NCI-H2107 treated with DMSO at 0.1 percent for 48 hours (cell line): ENCODE results near the gene SERINC2.
"Not testable (repeated sequence)": the region's sequence is repeated elsewhere in the genome, so short reads cannot be mapped to it uniquely, and the experiment has no call there.

Experiments
- DNase-seq: peaks from one replicate; lab custom pipeline; 2025; ENCODE audit not compliant: unreplicated experiment; lab: John Stamatoyannopoulos, UW

The SERINC2 gene

DNA sequence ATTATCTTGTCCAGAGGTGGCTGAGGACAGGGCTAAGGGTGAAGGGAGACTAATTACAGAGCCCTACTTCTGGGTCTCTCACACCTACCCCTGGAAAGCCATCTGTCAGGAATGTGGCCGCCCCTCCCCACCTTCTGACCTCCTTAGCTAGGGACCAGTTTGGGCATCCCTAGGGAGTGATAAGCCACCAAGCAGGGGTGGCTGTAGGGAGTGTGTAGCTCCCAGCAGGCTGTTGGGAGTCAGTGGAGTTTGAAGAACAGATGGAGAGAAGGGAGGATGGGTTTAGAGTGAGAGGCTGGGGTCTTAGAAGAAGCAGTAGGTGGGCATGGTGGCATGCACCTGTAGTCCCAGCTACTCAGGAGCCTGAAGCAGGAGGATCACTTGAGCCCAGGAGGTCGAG is 808 bp upstream of the SERINC2 start:
- DNase-seq = no peak

DNA sequence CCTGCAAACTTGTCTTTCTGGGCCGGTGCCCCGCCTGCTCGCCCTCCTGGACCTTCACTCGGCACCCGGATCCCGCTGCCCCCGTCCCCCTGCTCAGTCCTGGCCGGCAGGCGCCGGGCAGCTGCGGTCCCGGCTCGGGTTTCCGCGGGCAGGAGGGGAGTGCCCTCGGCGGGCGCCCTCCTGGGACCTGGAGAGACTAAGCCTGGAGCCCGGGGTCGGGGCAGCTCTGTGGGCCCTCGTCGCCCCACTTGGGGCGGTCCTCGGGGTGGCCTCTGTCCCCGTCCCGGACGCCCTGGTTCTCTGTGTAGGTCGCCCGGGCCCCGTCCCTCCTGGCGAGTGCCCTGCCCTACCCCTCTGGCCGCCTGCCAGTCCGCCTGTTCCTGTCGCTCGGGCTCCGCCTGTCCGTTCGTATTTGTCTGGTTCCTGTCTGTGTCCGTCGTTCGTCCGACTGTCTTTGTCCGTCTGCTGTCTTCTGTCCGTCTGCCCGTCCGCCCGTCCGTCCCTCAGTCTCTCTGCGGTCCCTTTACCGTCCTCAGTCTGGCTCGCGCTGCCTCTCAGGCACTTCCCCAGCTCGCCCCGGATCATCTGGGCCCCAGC is 490 bp downstream of the SERINC2 start:
- DNase-seq = peak; percentile 38

DNA sequence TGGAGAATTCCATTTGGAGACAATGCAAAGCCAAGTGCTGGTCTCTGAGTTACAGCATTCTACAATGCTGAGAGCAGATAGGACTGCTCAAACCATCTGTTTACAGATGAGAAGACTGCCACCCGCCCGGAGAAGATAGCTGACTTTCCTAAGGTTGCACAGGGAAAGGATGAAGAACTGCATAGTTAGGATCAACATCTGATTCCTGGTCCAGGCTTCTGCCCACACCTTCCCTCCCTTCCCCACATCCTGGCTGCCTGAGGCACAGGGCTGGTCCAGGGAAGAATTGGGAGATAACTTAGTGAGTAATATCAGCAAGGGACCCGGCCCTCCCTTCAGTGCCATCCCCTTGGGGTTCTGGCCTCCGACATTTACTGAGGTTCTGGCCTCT is 2.0 kb downstream of the SERINC2 start:
- no peak for DNase-seq

DNA sequence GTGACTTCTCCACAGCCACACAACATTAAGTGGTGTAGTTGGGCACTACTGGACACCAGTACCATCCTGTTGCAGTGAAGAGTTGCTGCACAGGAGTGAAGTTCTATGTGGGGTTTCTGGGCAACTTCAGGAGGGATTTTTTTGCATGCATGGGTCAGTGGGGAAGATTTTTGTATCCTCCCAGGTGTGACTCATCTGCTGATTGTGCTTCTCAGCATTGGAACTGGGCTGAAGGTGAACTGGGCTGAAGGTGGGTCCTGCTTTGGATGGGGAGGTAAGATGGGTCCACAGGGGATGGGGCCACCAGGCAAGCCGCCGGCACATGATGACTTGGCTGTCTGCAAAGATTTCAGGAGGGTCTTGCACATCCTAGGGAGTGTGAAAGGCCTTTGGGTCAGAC is 2.6 kb downstream of the SERINC2 start:
- DNase-seq = no peak

DNA sequence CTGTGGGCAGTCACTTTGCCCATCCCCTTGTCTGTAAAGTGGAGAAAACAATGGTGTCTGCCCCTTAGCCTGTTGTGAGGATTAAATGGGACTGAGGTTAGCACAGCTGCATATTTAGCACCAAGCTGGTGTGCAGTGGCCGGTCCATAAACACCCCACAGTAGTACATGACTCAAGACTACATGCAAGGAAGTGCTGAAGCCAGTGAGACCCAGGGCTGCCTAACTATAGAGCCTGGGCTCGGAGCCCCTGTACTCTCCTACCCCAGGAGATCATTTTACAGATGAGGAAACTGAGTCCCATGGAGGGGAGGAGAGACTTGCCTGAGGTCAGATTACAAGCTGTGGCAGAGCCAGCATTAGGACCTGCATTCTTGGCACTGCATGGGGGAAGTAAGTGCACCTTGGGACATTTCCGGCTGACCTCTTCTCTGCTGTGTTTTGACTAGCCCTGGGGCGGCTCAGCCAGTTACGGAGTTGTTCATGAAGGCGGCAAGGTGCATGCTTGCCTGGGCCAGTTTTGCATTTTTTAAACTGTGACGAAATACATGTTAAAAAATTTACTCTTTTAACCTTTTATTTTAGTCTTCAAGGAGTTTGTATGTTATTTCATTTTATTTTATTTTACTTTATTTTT is 3.2 kb downstream of the SERINC2 start:
- DNase-seq = no peak

DNA sequence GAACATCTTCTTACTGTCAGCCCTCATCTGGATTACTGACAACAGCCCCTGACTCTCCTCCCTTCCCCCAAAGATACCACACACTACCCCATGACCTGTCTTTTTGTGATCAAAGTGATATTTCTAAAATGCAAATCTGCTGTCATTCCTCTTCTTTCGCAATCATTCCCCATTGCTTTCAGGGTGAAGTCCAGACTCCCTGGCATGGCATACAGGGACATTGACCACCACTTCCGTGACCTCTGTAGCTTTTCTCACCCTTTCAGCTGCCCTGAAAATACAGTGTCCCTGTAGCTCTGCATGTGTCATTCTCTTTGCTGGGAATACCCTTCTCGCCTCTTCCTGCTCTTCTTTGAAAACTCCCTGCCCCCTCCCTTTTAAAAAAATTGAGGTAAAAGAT is 4.1 kb downstream of the SERINC2 start:
- DNase-seq = no peak

DNA sequence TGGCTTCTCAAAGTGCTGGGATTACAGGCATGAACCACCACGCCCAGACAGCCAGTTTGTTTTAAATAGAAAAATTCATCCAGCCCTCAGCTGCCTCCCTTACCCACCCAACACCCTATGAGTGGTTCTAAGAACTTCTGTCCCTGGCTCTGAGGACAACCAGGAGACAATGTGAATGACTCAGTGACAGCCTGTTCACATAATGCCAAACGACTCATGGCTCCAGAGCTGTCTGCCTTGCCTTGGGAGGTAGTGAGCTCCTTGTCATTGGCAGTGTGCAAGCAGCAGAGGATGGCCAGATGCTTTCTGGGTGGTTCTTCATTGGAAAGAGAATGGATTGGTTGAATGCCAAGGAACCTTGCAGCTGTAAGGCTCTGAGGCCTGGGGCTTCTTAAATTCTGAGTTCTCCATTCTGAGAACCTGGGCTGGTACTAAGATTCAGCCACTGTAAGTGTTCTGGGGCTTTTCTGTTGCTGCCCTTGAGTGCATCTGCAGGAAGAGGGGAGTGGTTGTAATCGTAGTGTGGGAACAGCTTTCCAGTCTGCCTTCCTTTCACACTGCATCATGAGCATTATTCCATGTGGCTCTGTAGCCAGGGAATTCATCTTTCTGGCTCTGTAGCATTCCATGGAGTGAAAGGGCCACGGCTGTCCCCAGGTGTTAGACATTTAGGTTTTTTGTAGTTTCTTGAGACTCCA is 5.8 kb downstream of the SERINC2 start:
- no peak for DNase-seq

DNA sequence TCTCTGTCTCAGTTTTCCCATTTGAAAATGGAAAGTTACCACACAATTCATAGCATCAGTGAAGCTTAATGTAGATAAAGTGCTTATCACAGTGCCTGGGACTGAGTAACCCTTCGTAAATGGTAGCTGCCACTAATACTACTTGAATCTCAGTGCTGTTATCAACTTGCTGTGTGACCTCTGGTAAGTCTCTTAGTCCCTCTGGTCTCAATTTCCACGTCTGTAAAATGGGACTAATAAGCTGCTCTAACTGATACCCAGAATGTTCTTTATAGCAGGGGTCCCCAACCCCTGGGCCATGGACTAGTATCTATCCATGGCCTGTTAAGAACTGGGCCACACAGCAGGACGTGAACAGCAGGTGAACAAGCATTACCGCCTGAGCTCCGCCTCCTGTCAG is 7.7 kb downstream of the SERINC2 start:
- DNase-seq = no peak

DNA sequence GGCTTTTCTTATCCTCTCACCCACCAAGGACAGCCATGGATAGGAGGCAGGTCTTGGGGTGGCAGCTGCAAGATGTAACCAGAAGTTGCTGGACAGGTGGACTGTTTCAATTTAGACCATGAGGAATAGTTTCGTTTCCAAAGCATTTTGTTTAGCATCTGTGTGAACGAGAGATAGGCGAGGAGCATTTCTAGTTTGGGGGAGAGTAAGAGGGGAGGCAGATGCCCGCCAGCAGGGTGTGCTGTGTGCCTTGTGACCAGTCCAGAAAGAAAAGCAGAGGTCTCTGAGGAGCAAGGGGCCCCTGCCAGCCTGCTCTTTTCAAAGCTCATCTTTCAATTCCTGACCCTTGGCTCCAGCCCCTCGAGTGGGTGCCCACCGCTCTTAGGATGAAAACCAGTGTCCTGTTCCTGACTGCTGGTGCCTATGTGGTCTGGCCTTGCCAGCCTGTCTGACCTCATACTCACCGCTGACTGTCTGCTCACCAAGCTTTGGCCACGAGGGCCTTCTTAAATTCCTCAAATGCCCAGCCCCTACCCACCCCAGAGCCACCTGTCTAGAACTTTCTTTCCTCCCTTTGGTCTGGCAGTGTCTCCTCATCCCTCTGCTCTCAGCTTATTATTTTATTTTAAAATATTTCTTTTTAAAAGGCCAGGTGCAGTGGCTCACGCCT is 8.5 kb downstream of the SERINC2 start:
- DNase-seq = peak; percentile 7

DNA sequence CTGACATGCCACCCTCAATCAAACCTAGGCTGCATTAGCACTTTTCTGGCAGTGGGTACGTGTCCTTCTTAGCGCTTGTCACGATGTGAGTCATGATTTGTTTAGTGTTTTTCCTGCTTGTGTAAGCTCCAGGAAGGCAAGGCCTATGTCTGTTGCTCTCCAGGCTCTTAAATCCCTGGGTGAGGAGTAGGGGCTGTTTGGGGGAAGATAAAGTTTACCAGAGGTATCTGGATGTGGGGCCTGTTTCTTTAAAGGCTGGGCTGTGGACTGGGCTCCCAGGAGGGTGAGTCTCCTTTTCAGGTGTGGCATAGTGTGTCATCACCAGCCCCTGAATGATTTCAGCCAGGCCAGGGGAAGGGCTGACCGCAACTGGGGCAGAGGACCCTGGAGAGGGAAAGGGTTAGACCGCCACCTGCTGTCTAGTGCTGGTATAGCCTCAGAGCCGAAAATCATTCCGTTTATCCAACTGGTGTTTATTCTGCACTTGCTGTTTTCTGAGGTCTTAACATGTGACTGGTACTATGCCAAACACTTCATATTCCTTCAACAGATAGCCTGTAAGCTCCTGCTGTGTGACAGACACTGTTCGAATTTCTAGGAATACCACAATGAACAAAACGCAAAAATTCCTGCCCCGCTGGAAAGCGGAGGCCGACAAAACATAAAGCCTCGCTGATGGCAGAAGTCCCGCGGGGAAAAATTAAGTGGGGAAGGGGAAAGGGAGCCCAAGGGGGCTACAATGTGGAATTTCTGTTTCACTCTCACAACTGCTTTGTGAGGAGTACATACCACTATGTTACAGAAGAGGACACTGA is 9.7 kb downstream of the SERINC2 start:
- peak; percentile 85 for DNase-seq

DNA sequence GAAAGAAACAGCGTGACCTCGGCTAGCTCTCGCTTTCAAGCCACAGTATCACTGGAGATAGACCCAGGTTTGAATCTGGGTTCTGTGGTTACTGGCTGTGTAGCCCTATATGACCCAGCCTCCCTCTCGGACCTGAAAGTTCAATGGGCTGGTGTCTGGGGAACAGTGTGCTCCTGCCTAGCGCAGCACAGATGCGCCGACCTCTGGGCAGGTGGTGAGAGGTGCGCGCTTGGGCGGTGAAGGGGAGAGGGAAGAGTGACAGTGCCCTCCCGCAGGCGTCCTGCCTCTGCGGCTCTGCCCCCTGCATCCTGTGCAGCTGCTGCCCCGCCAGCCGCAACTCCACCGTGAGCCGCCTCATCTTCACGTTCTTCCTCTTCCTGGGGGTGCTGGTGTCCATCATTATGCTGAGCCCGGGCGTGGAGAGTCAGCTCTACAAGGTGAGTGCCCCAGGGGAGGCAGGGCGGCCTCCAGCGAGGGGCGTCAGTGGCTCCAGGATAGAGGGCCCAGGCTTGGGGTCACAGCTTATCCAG is 10.5 kb downstream of the SERINC2 start:
- peak; percentile 37 for DNase-seq

DNA sequence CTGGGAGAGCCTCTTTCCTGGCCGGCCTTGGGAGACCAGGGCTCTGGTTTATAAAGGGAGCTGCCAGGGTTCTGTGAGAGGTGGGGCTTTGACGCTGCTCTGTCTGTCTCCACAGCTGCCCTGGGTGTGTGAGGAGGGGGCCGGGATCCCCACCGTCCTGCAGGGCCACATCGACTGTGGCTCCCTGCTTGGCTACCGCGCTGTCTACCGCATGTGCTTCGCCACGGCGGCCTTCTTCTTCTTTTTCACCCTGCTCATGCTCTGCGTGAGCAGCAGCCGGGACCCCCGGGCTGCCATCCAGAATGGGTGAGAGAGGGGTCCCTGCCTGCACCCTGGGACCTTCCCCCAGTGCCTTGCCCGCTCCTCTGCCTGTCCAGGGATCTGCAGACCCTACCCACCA is 11.6 kb downstream of the SERINC2 start:
- no peak for DNase-seq

DNA sequence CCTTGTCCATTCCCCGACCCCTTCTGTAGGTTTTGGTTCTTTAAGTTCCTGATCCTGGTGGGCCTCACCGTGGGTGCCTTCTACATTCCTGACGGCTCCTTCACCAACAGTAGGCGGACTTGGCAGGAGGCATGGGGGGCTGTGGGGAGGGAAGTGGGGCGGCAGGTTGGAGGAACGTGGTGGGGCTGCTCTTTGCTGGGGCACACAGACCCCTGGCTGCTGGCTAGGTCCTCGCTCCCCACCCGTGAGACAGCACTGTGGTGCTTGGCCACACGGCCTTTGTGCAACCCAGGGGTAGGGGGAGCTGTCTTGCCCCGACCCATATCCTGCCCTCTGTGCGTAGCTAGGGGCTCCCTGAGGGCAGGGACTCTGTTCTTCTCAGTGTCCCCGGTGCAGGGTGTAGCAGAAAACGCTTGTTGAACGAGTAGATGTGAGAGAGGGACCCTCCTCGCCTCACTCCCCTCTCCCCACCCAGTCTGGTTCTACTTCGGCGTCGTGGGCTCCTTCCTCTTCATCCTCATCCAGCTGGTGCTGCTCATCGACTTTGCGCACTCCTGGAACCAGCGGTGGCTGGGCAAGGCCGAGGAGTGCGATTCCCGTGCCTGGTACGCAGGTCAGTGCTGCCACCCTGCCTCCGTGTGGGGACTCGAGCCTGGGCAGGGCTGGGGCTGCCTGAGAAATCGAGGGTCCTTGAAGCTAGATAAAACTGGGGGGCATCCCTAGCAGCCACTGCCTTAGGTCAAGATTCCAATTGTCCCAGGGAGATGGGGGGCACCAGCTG is 12.5 kb downstream of the SERINC2 start:
- no peak for DNase-seq

DNA sequence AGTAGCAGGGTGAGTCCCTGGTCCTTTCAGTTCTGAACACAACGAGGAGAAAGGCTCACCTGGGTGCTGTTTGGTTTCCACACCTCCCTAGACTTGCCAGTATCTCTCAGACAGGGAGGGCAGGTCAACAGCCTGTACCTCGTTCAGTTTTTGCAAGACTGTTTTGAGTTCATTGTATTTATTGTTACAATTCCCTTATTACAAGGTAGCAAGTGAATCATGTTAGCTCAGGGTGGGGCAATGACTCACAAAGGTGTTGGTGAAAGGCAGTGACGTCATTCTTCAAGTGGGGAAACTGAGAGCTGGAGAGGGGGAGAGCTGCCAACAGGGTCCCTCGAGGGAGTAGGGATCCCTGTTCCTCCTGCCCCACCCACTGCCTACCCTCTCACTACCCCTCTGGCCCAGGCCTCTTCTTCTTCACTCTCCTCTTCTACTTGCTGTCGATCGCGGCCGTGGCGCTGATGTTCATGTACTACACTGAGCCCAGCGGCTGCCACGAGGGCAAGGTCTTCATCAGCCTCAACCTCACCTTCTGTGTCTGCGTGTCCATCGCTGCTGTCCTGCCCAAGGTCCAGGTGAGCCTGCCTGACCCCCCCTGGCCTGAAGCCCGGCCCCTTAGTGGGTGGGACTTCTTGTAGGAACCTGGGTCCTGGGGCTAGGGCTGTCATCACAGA is 13.4 kb downstream of the SERINC2 start:
- DNase-seq = no peak

DNA sequence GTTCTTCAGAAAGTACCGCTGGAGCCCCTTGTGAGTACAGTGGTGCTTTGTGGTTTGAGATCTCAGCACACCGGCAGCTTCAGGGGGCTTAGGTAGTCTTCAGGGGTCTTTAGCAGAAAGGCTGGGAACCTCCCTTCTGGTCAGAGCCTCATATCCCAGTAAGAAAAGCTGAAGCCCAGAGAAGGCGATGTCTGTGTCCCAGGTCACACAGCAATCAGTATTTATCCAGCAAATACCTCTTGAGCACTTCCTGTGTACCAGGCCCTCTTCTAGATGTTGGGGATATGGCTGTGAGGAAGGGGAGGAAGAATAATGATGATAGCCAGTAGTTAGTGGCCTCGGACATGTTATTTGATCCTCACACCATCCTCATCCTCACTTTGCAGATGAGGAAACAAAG is 14.3 kb downstream of the SERINC2 start:
- DNase-seq = no peak

DNA sequence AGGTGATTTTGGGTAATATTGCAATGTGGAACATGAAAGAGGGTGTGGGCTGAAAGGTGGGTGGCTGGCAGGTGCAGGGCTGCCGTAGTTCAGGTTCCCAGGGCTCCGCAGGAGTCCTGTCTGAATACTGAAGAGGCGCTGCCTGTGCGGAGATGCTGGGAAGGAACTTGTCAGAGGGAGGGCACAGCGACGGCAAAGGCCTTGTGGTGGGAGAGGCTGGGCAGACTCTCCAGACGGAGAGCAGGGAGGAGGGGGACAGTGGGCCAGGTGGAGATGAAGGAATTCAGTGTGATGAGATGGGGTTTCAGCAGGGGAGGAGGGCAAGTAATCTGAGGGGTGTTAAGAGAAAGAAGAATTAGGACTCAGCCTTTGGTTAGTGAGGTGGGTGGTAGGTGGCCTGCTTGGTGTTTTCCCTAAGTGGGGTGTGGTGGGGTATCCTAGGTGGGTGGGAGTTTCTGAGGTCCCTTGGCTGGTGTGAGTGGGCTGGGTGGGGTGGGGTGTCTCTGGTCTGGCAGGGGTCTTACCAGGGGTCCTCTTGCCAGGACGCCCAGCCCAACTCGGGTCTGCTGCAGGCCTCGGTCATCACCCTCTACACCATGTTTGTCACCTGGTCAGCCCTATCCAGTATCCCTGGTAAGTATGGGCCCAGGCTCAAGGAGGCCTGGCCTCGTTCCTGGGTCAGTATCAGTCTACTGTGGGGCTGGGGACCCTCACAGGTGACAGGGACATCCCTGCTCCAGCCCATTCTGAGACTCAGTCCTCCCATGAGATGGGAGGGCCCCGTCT is 15.6 kb downstream of the SERINC2 start:
- no peak for DNase-seq

DNA sequence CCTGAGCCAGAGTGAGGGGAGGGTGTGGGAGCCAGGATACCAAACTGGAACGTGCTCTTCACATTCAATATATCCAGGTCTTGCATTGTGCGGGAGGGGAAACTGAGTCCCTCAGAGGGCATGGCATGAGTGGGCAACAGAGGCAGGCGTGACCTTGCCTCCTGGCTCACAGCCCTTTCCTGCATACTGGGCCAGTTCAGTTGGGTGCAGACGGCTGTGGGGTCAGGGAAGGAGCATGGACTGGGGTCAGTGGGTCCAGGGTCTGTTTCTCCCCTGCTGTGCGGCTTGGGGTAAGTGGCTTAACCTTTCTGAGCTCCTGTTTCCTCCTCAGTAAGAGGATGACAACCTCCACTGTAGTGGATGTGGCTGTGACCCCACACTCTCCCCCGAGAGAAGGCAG is 16.6 kb downstream of the SERINC2 start:
- no peak for DNase-seq

DNA sequence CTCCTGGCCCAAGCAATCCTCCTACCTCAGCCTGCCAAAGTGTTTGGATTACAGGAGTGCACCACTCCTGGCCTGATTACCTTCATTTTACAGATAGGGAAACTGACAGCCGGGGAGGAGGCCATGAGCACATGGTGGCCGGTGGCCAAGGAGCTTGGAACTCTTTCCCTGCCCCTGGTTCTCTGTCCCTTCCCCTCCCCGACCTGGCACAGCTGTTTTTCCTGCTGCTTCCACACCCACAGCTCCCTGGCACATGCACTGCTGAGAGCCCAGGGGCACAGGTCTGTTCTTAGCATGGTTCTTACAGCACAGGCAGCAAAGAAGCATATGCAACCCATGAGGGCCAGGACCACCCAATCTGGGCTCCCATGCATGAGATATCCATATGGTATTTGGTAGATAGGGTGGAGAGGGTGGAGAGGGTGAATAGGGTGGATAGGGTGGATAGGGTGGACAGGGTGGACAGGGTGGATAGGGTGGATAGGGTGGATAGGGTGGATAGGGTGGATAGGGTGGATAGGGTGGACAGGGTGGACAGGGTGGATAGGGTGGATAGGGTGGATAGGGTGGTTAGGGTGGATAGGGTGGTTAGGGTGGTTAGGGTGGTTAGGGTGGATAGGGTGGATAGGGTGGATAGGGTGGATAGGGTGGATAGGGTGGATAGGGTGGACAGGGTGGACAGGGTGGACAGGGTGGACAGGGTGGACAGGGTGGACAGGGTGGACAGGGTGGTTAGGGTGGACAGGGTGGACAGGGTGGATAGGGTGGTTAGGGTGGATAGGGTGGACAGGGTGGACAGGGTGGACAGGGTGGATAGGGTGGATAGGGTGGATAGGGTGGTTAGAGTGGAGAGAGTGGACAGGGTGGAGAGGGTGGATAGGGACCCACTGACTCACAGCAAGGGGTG is 18.6 kb downstream of the SERINC2 start:
- not testable (repeated sequence) for DNase-seq
